HG02973 (cell line): Measurements from ENCODE around the gene NOP9.

Source experiments
- ATAC-seq: cut with Tn5 transposase; IDR thresholded peaks from one replicate; pipeline ENCODE4 v1.9.1; 2021; ENCODE audit warnings: moderate library complexity; ENCODE audit not compliant: unreplicated experiment

The NOP9 gene

DNA sequence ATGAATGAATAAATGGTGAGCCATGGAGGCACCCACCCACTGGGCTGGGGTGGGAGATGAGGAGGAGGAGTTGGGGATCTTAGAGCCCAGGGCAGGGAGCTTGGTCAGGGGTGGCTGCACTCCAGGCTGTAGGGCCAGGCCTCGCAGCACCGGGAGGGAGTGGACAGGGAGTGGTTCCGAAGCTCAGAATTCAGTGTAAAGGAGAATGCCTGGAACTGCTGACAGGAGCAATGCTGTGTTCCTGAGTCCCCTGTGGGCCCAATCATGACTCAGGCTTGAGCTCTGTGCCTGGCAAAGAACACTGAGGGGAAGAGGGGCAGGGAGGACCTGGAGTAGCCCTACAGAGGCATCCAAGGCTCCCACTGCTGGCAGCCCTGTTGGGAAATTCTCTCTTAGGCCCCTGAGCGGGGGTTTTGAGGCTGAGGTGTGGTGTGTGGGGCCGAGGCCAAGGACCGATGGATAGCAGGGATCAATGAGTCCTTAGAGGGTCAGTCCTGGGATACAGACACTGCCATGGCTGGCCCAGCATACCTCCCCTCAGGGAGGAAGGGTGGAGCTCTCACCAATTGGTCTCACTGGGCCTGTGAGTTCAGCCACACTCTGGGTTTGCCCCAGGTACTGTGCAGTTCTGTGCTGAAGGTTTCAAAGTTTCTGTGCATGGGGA is 18.7 kb upstream of the NOP9 start:
- ATAC-seq, result no peak

DNA sequence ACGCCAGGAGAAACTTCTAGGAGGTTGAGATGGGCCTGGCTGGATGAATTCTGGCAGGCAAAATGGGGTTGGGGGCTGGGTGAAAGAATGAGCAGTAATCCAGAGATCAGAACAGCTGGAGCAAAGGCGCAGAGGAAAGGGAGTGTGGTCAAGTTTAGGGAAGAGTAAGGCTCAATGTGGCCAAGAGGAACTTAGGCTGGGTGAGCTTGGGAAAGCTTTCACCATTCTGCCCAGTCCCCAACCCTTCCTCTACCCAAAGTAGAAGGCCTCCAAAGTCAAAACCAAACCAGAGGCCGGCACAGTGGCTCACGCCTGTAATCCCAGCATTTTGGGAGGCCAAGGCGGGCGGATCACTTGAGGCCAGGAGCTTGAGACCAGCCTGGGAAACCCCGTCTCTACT is 18.0 kb upstream of the NOP9 start:
- no peak for ATAC-seq

DNA sequence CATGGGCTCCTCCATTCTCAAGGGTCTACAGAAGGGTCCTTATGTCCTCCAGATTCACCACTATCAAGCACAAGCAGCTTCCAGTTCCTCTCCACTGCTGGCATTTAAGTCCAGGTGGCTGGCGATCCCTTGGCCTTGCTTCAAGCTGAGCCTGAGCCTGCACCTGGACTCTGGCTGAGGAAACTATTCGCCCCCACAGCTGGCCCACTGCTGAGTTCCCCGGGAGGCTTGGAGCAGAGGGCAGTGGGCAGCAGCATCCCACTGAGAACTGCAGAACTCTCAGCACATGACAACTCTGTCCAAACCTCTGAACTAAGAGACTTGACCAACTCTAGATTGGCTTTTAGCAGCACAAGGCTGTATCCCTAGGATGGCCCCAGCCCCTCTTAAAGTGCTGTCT is 16.9 kb upstream of the NOP9 start:
- ATAC-seq, result no peak

DNA sequence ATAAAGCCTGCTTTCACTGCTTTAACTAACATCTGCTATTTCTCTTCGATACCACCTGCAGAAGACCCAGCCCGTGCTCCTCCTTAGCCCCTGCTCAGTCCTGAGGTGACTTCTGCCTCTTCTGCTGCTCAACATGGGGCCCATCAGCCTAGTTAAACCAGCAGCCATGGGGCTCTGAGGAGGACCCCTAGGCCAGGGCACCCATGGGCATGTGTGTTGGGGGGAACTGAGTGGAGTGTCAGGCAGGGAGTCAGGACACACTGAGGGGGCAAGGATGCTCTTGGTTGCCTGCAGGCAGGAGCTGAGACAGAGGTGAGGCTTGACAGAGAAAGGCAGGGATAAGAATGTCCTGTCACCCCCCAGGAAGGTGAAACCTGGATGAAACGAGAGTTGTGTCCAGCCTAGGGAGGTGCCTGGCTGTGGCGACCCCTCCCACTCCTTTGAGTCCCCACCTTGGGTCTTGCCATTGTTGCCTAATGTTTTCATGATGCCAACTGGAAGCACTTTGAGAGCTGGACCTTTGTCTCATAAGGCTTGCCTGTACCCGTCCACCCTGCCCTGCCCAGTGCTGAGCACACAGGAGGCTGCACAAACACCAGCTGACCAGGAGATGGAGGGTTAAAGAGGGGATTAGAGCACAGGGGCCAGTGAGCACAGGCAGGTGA is 15.7 kb upstream of the NOP9 start:
- no peak for ATAC-seq

DNA sequence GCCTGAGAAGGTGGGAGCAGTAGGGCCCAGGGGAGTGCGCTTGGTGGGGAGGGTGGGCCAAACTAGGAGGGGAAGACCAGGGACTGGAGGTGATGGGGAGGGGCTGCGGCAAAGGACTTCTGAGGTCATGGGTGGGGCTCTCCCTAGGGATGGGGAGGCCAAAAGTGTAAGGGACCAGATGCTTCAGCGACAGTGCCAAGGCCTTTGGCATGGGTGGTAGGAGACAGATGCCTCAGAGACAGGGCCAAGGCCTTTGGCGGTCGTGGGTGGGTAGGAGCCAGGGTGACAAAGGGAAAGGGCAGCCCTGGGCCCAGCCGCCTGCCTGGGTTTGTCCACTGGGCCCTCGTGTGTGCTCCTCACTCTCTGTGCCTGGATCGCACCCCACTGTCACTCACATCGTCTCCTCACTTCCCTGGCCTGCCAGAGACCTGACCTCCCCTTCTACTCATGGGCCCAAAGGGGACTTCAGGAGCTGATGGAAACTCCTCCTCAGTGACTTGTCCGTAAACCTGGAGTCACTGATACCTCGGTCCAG is 15.1 kb upstream of the NOP9 start:
- no peak for ATAC-seq

DNA sequence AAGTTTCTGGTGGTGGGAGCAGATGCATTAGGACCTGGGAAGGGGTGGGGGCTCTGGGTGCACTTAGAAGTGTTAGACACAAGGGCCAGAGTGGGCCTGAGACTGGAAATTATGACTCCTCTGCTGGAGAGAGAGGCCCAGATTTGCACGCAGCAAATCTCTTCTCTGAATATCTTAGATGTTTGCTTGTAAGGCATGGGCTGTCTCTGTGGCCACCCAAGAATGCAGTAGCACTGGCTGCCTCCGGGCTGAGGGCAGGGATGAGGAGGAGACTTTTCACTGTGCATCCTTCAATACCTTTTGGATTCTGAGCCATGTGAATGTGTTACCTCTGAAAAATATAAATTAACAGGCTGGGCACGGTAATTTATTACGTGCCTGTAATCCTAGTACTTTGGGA is 14.3 kb upstream of the NOP9 start:
- ATAC-seq, result no peak

DNA sequence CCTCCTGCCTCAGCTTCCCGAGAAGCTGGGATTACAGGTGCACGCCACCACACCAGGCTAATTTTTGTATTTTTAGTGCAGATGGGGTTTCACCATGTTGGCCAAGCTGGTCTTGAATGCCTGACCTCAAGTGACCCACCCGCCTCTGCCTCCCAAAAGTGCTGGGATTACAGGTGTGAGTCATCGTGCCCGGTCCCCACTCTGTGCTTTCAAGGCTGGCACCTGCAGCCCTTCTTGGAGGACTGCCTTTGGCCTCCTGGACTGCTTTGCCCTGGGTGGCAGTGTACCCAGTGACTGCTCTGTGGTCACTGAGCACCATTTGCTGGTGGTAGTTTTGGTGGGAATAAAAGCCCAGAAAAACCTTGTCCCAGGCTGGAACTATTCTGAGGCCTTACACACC is 12.7 kb upstream of the NOP9 start:
- ATAC-seq, result no peak

DNA sequence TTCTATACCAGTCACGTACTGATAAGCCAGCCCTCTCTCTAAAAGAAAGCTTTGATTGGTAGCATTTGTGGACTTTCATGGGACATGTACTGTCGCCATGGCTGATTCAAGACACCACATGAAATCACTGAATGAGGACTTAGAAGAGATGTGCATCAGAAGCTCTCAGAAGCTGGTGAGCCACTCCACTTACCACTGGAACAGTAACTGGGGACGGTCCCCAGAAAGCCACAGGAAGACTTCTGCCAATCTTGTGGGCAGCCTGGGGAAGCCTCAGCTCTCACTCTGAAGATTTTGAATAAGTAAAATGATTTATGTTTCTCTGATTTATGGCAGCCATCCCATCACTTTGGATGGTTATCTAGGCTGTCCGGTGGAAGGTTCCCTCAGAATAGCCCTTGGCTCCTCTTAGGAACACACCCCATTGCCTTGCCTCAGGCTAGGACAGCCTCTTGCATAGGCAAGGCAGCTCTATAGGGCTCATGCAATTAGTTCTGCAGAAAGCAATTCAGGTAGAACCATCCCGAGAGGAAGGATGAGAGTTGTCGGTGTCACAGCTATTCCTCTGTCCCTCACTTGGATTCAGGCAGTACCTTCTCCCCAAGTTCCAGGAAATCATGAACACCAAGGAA is 9.9 kb upstream of the NOP9 start:
- ATAC-seq, result no peak

DNA sequence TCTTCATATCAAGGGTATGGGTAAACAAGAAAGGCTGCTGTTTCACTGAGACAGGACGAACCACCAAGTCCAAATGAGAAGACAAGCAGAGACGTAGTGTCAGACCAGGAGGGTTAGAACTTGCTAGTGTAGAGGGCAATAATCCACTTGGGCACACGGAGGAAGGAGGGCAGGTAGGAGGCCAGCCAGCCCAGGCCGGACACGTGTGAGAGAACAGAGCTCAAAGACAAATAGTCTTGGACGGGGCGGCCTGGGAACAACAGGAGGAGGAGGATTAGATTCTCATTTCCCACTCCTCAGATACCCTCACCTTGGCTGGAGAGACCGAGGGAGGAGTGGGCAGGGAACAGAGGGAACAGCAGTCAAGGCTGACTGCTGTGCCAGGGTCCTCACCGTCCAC is 8.9 kb upstream of the NOP9 start:
- ATAC-seq, result no peak

DNA sequence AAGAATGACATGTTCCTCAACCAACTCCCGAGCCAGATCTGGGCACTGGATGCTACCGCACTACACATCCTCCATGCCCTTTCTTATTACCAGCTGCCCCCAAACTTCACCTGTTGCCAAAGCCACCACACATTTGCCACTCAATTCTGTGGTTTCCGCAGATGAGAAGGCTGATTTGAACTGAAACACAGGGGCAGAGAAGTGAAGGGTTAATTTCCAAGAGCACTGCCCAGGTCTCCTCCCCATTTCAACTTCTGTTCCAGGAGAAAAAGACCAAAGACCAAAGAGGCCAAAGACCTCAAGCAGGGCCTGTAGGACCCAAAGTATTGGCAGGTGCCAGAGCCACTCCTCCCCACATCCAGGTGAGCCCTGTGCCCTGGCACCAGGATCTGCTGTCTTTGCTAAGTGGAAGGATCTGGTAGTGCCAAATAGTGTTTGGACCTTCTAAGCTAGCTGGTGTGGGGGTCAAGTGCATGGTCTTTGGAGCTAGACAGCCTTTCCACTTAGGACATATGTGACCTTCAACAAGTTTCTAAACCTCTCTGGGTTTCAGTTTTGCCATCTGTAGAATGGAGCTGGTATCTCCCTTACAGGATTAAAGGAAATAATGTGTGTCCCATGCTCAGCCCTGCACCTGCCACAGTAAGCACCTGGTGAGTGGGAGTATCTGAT is 8.1 kb upstream of the NOP9 start:
- no peak for ATAC-seq

DNA sequence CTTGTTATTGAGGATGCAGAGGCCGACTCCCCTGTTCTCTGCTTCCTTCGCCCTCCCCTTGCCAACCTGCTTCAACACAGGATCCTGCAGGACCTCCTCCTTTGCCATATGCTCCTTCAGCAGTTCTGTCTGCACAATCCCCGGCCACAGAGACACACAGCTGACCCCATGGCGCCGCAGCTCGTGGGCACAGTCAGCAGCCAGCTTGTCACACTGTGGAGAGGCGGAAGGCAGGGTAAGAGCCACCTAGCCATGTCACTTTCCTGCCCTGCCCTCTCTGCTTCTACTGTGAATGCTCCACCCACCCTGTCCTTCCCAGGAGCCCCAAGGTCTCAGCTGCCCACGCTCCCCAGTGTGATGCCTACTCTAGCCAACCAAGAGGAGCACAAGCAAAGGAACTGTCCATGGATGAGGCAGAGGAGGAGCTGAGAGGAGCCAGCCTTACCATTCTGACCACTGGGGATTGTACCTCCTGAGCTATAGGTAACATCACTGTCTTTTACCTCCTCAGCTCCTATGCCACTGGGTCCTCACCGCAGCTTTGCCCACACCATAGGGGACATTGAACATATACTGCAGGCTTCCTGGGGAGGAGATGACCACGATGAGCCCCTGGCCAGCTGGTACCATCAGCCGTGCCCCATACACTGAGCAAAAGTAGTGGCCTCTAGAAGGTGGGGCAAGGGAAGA is 7.4 kb upstream of the NOP9 start:
- no peak for ATAC-seq

DNA sequence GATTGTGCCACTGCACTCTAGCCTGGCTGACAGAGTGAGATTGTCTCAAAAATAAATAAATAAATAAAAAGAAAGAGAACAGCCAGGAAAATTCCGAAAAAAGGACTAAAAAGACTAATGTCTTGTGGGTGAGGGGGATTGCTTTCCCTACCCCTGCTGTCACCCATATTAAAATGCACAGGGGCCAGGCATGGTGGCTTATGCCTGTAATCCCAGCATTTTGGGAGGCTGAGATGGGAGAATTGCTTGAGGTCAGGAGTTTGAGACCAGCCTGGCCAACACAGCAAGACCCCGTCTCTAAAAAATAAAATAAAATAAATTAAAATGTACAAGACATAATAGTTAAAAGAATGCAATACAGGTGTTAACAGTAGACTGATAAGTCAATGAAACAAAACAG is 6.1 kb upstream of the NOP9 start:
- no peak for ATAC-seq

DNA sequence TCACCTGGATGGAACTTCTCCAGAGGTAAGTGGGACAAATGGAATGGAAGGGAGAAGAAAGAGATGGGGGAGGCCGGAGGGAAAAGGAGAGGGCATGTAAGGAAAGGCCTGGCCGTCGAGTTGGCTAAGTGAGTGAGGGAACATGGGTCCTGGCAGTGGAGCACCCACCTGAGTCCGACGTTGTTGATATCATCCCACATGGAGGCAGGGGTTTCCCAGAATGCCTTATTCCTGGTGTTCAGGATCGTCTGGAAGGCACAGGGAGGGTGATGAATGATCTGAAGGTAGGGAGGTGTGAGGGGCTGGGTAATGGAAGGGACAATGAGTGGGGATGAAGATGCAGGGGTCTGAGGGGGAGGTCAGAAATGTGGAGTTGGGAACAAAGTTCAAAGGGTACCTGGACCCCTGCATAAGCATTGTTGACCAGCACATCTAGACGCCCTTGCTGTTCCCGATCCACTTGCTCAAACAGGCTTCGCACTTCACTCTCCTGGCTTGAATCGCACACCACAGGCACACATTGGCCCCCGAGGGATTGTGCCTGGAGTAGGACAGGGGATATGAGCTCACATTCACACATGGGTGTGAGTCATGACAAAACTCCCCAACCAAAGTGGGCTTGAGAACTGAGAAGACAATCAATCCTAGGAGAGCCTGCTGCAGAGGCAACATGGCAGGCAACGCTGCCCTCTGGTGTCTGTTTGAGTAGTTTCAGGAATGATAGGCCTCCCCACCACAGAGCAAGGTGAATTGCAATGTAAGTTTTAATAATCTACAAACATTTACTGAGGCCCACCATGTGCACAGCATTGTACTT is 3.1 kb upstream of the NOP9 start:
- ATAC-seq, result peak; percentile 44

DNA sequence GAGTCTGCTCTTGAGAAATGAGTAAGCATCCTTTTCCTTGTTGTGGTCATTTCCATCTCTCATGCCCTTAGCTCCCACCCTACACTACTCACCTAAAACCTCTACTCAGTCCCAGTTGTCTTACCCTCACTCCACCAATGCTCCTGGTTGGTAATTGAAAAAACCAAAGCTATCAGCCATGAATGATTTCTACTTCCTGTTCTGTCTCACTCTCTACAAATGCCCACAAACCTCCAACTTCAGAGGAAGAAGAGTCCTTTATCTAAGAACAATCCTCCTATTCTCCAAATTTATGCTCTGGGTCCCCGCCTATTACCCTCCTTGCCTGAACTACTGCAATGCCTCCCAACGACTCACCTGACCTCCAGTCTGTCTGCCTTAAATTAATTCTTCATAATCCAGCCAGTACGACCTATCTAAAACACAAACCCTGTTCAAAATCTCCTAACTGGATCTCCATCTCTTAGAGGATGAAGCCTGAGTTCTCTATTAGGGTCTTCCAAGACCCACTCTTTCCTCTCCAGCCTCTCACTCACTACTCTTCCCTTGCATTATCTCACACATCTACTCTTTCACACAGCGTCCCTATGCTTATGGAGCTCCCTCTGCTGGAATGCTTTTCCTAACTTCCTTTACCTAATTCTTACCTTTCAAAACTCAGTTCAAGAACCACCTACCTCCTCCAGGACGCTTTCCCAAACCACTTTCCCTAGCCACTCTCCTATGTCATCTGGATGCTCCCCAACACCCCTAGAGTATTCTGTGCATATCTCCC is 2.3 kb upstream of the NOP9 start:
- no peak for ATAC-seq

DNA sequence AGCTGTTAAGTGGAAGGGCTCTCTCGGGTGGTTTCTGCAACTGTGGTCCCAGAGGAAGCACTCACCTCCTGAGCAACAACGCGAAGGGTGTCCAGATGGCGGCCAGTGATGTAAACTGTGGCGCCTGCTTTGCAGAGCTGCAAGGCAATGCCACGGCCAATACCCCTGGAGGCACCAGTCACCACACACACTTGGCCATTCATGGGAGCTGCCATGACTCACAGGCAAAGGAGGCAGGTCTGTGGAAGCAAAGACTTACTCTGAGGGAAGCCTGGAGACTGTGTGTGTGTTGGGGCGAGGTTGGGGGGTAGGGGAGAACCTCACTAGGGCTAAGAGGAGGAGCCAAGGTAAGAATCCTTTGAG is 777 bp upstream of the NOP9 start:
- no peak for ATAC-seq

DNA sequence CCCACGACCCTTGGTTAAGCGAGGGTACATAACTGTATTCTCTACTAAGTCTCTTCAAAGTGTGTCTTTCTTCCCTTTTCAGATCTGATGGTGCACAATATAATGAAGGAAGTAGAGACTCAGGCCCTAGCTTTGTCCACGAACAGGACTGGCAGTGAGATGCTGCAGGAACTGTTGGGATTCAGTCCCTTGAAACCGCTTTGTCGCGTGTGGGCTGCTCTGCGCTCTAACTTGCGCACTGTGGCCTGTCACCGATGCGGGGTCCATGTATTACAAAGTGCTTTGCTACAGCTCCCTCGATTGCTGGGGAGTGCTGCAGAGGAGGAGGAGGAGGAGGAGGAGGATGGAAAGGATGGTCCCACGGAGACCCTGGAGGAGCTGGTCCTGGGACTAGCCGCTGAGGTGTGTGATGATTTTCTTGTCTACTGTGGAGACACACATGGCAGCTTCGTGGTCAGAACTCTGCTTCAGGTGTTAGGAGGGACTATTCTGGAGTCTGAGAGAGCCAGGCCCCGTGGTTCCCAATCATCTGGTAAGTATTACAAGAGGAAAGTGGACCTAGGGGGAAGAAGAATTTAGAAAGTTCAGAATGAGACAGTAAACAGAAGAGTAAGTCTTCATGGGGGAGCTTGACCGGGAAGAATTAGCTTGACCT is 803 bp downstream of the NOP9 start:
- ATAC-seq, result no peak

DNA sequence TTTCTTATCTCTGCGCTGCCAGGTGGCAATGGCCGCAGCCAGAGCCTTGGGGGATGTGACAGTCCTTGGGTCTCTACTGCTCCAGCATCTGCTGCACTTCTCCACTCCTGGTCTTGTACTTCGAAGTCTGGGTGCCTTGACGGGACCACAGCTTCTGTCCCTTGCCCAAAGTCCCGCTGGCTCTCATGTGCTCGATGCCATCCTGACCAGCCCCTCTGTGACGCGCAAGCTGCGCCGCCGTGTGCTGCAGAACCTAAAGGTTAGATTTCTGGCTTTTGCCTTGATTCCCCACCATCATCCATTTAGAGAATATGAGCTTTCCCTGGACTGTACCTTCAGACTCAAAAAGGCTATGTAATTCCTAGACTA is 4.4 kb downstream of the NOP9 start:
- no peak for ATAC-seq

DNA sequence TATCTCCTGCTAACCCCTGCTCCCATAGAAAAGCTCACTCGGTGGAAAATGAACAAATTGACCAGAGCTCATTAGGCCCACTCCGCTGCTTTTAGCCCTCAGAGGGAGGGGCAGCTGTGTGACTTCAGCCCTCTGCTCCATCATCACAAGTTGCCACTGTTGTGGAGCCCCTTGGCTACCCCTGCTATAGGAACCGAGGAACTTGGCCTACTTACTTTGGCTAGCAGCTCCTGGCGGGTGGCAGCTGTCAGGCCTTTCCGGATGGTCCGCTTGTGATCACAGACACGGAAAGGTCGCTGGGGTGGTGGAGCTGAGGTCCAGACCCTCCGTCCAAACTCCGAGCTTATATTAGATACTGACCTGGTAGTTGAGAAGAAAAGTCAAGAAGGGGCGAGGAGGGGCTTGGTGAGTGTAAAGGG is 7.5 kb downstream of the NOP9 start:
- no peak for ATAC-seq
